Endothelial cell of umbilical vein (primary cell): ENCODE measurements around the gene MRO. TPM values are rescaled to one million over a fixed set of nuclear protein-coding genes. Genes with fewer than 3 reads are reported as not detected.

ENCODE experiments used
- BruUV-seq: library from RNA; stranded (reverse); fragments of 400-500 nt; replicated peaks from 2 replicates; lab custom pipeline; 2021; lab: Mats Ljungman, UMichigan
- CTCF ChIA-PET: fragments of 300-600, 350-600 bp; sonication (Branson Sonifier 250); formaldehyde crosslinking; loops from one replicate; lab custom pipeline; 2021; ENCODE audit warnings: antibody characterized with exemption, inconsistent platforms; lab: Charles Lee
- POLR2A ChIA-PET: fragments of 300-600, 350-600 bp; sonication (Branson Sonifier 250); formaldehyde crosslinking; loops from one replicate; lab custom pipeline; 2021; ENCODE audit warnings: antibody characterized with exemption, inconsistent platforms; lab: Charles Lee
- DNase-seq: peaks from one replicate; pipeline ENCODE4 v3.0.0-alpha.2; 2011; ENCODE audit warnings: low read depth, low spot score
- FAIRE-seq: peaks from 2 replicates; lab custom pipeline; 2011; peaks lifted over from hg19 to GRCh38; lab: Jason Lieb, UNC
- H2AFZ ChIP-seq: 2 replicates; pipeline ENCODE4 v1.6.0; 2012; ENCODE audit warnings: low read depth, low read length, control low read depth, inconsistent platforms
- H3K27ac ChIP-seq: 2 replicates; pipeline ENCODE4 v1.5.1; 2011; ENCODE audit warnings: low read depth, mild to moderate bottlenecking, control low read depth, low read length, moderate library complexity; ENCODE audit not compliant: insufficient read depth
- H3K27me3 ChIP-seq, 2 experiments: 2 replicates each; pipeline versions ENCODE4 v1.6.0 to v1.6.1; 2011; ENCODE audit warnings: low read length in 2 of 2, mixed read lengths in 1 of 2; ENCODE audit not compliant: control insufficient read depth in 2 of 2, insufficient read depth in 2 of 2
- H3K36me3 ChIP-seq, 2 experiments: 2 replicates in 1 of 2; 3 replicates in 1 of 2; pipeline ENCODE4 v1.5.1; 2011; ENCODE audit warnings: low read length in 2 of 2, mild to moderate bottlenecking in 1 of 2, moderate library complexity in 1 of 2; ENCODE audit not compliant: control insufficient read depth in 2 of 2, insufficient read depth in 2 of 2; ENCODE audit errors: extremely low read depth in 1 of 2
- H3K4me1 ChIP-seq: 3 replicates; pipeline ENCODE4 v1.5.1; 2011; ENCODE audit warnings: mild to moderate bottlenecking, low read length; ENCODE audit not compliant: control insufficient read depth, insufficient read depth; ENCODE audit errors: extremely low read depth
- H3K4me2 ChIP-seq: 2 replicates; pipeline ENCODE4 v1.6.1; 2011; ENCODE audit warnings: low read length, control low read depth, mixed read lengths; ENCODE audit not compliant: insufficient read depth
- H3K4me3 ChIP-seq, 3 experiments: fragments of 200-600 bp in 1 of 3; sonication (generic), shearing (Covaris generic) in 1 of 3; replicated peaks in 1 of 3; 2 replicates each; pipeline ENCODE4 v1.5.1; 2011 to 2016; ENCODE audit warnings: control low read depth in 3 of 3, low read length in 3 of 3, mild to moderate bottlenecking in 2 of 3, inconsistent platforms in 1 of 3, low read depth in 1 of 3, moderate library complexity in 1 of 3; ENCODE audit not compliant: insufficient read depth in 1 of 3
- H3K79me2 ChIP-seq: 2 replicates; pipeline ENCODE4 v1.6.0; 2012; ENCODE audit warnings: low read length, inconsistent platforms; ENCODE audit not compliant: control insufficient read depth, insufficient read depth
- H3K9ac ChIP-seq: replicated peaks from 2 replicates; pipeline ENCODE3; 2011; ENCODE audit warnings: low read length, control low read depth; ENCODE audit not compliant: insufficient read depth; ENCODE audit errors: extremely low read depth
- H3K9me1 ChIP-seq: replicated peaks from 3 replicates; pipeline ENCODE4 v1.6.0; 2011; ENCODE audit warnings: mild to moderate bottlenecking, low read length; ENCODE audit not compliant: control insufficient read depth, insufficient read depth; ENCODE audit errors: extremely low read depth
- H3K9me3 ChIP-seq: replicated peaks from 2 replicates; pipeline ENCODE4 v1.5.1; 2012; ENCODE audit warnings: low read length, inconsistent platforms; ENCODE audit not compliant: control insufficient read depth, insufficient read depth
- H4K20me1 ChIP-seq: replicated peaks from 2 replicates; pipeline ENCODE3; 2011; ENCODE audit warnings: mild to moderate bottlenecking, low read length; ENCODE audit not compliant: control insufficient read depth, insufficient read depth; ENCODE audit errors: extremely low read depth
- CTCF ChIP-seq, 2 donors: IDR thresholded peaks; 1 replicate in 1 of 2; 2 replicates in 1 of 2; pipeline ENCODE4 v1.5.1; 2011; ENCODE audit warnings: low read length in 2 of 2, mild to moderate bottlenecking in 2 of 2, moderate library complexity in 2 of 2, control low read depth in 1 of 2, inconsistent platforms in 1 of 2, low read depth in 1 of 2; ENCODE audit not compliant: insufficient read depth in 1 of 2; ENCODE audit errors: extremely low read depth in 1 of 2
- EZH2 ChIP-seq: IDR thresholded peaks from 2 replicates; pipeline ENCODE4 v1.6.1; 2012; ENCODE audit warnings: borderline replicate concordance, low read depth, mild to moderate bottlenecking, moderate library complexity, low read length, inconsistent platforms; ENCODE audit not compliant: severe bottlenecking
- FOS ChIP-seq: IDR thresholded peaks from 2 replicates; pipeline ENCODE4 v1.6.1; 2011; ENCODE audit warnings: mild to moderate bottlenecking, low read length, moderate library complexity, borderline replicate concordance; ENCODE audit not compliant: insufficient read depth
- GATA2 ChIP-seq: IDR thresholded peaks from 2 replicates; pipeline ENCODE4 v1.7.0; 2011; ENCODE audit warnings: low read depth, mild to moderate bottlenecking, moderate library complexity, mixed read lengths, low read length; ENCODE audit not compliant: insufficient read length, insufficient read depth
- JUN ChIP-seq: IDR thresholded peaks from 2 replicates; pipeline ENCODE4 v1.6.1; 2011; ENCODE audit warnings: borderline replicate concordance, low read depth; ENCODE audit not compliant: insufficient read length, insufficient read depth
- MYC ChIP-seq: IDR thresholded peaks from one replicate; pipeline ENCODE4 v1.6.1; 2011; ENCODE audit warnings: mild to moderate bottlenecking, low read depth, low read length
- POLR2A ChIP-seq: IDR thresholded peaks from 2 replicates; pipeline ENCODE4 v1.6.1; 2012; ENCODE audit warnings: low read depth, mild to moderate bottlenecking, control low read depth, low read length
- POLR2AphosphoS5 ChIP-seq: IDR thresholded peaks from 2 replicates; pipeline ENCODE4 v1.6.1; 2012; ENCODE audit warnings: low read depth, mild to moderate bottlenecking, control low read depth, low read length, moderate library complexity; ENCODE audit not compliant: insufficient read depth
- dilution Hi-C: fragments of 300-500 bp; cut with MboI; formaldehyde crosslinking; loops from one replicate; pipeline ENCODE4 v1.15.0; 2019; ENCODE audit warnings: low sequenced_read_pairs; ENCODE audit not compliant: extremely low pct_ligation_motif_present
- intact Hi-C: fragments of 100-400 bp; cut with micrococcal nuclease; formaldehyde crosslinking; loops from one replicate; pipeline ENCODE4 v1.10.0; 2022
- polyA plus RNA-seq, 4 experiments: library from polyadenylated mRNA; depleted of rRNA in 3 of 4; stranded (reverse) in 3 of 4; unstranded in 1 of 4; fragments of >200 nt; gene quantifications; 2 replicates each; pipeline versions ENCODE4 v1.2.1 to v1.2.3, GENCODE V29; 2011 to 2012; ENCODE audit warnings: missing spikeins in 1 of 4
- total RNA-seq: library from RNA; stranded (reverse); gene quantifications from 2 replicates; pipeline ENCODE4 v1.2.3, GENCODE V29; 2021
- TF ChIP-seq, protein P1 (sequence below): IDR thresholded peaks from 2 replicates; pipeline ENCODE4 v1.6.1; 2011; ENCODE audit not compliant: insufficient read depth, insufficient read length

Gene MRO
- total and polyA plus RNA-seq, 2 donors (not counting 3 experiments of a cell fraction or from before 2014, with no cell fraction given) = not detected

DNA sequence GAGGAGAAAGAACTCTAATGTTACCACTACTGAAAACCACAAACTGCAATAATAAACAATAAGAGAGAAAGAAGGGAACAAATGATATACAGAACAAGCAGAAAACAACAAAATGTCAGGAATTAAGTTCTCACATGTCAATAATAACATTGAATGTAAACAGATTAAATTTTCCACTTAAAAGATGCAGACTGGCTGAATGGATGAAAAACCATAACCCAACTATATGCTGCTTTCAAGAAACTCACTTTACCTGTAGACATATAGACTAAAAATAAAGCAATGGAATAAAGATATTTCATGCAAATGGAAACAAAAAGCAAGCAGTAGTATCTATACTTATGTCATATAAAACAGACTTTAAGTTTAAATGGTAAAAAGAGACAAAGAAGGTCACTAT lies 50.4 kb downstream of the MRO start:
- Histone ChIP-seq H4K20me1 (no peaks in the 10 kb centered on the region), H2AFZ (no peak overlapping the region), H3K9ac (no peak overlapping the region), H3K4me3 (no peak overlapping the region), H3K9me3 (no peaks in the 10 kb centered on the region), H3K79me2 (no peaks in the 10 kb centered on the region), H3K27me3 (no peaks in the 10 kb centered on the region), H3K4me1 (no peaks in the 10 kb centered on the region), H3K4me2 (no peak overlapping the region), H3K9me1 (no peaks in the 10 kb centered on the region), H3K36me3 (no peaks in the 10 kb centered on the region), H3K27ac (no peak overlapping the region)
- FAIRE-seq (no peak), DNase-seq (no peak)
- TF ChIP-seq MYC (no peak), FOS (no peak), EZH2 (no peak), POLR2A (no peak), CTCF (IDR thresholded peaks at IDR 0.05; ENCODE audit: extremely low read depth in 1 of 2, insufficient read depth in 1 of 2, low read depth in 1 of 2, low read length in 2 of 2) (no peak), JUN (no peak), POLR2AphosphoS5 (no peak), GATA2 (no peak)
- TF ChIP-seq, protein P1, sequence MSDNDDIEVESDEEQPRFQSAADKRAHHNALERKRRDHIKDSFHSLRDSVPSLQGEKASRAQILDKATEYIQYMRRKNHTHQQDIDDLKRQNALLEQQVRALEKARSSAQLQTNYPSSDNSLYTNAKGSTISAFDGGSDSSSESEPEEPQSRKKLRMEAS = no peak
- intact Hi-C loops (no loop called here), dilution Hi-C loops (no loop called here)
- CTCF ChIA-PET = no interaction called here
- BruUV-seq = no TSS peak
- POLR2A ChIA-PET = no interaction called here
